Right renal pelvis (tissue), 4 donors: ENCODE measurements around the gene GLIS2. TPM values are rescaled to one million over a fixed set of nuclear protein-coding genes. Genes with fewer than 3 reads are reported as not detected.

Experiments used
- DNase-seq, 4 donors: peaks; one replicate each; pipeline ENCODE4 v3.0.0-alpha.2; 2013; ENCODE audit warnings: low read depth in 4 of 4, low spot score in 3 of 4, missing footprints in 1 of 4
- polyA plus RNA-seq, 4 donors: library from polyadenylated mRNA; unstranded; fragments of 120-200 nt; gene quantifications; one replicate each; pipeline ENCODE4 v1.2.1, GENCODE V29; 2013; ENCODE audit not compliant: insufficient read length in 4 of 4

The GLIS2 gene
- polyA plus RNA-seq, 4 donors: 41.2 to 55.1 (median 42.4) TPM

GRCh38 chr16:4347765-4348509 is 32.1 kb downstream of the GLIS2 start:
- no peak for DNase-seq

- DNase-seq: no peak
Measured at GRCh38 chr16:4349332-4349731, 33.5 kb downstream of the GLIS2 start.

GRCh38 chr16:4350365-4350786 is 34.5 kb downstream of the GLIS2 start:
- no peak for DNase-seq

- peak; percentile 87 to 92 (median 90) for DNase-seq
Measured at GRCh38 chr16:4350787-4351659, 35.2 kb downstream of the GLIS2 start, which contains the start of gene PAM16. PAM16 (minus strand) TSS chr16:4351321; CDS start chr16:4351234, 87 bp downstream.

- no peak for DNase-seq
Measured at GRCh38 chr16:4351880-4352279, 36.0 kb downstream of the GLIS2 start.

- no peak for DNase-seq
Measured at GRCh38 chr16:4352843-4353242, 37.0 kb downstream of the GLIS2 start.

- no peak for DNase-seq
Measured at GRCh38 chr16:4353675-4354074, 37.8 kb downstream of the GLIS2 start.

GRCh38 chr16:4354512-4355409 is 38.9 kb downstream of the GLIS2 start:
- DNase-seq: no peak

GRCh38 chr16:4356820-4357219 is 41.0 kb downstream of the GLIS2 start:
- DNase-seq: no peak

- no peak for DNase-seq
Measured at GRCh38 chr16:4358236-4358635, 42.4 kb downstream of the GLIS2 start.

- no peak for DNase-seq
Measured at GRCh38 chr16:4358831-4359561, 43.1 kb downstream of the GLIS2 start.

- no peak for DNase-seq
Measured at GRCh38 chr16:4359914-4360313, 44.0 kb downstream of the GLIS2 start.

- no peak for DNase-seq
Measured at GRCh38 chr16:4360538-4361021, 44.7 kb downstream of the GLIS2 start.

GRCh38 chr16:4361033-4361943 is 45.4 kb downstream of the GLIS2 start:
- DNase-seq: no peak

- DNase-seq: no peak
Measured at GRCh38 chr16:4361944-4362311, 46.1 kb downstream of the GLIS2 start.

GRCh38 chr16:4362476-4363135 is 46.7 kb downstream of the GLIS2 start:
- no peak for DNase-seq

- DNase-seq: no peak
Measured at GRCh38 chr16:4364196-4365013, 48.5 kb downstream of the GLIS2 start.
